Measurements from ENCODE around the gene BTF3L4.
"Not testable (repeated sequence)": the region's sequence is repeated elsewhere in the genome, so short reads cannot be mapped to it uniquely, and the experiment has no call there.

The BTF3L4 gene

DNA sequence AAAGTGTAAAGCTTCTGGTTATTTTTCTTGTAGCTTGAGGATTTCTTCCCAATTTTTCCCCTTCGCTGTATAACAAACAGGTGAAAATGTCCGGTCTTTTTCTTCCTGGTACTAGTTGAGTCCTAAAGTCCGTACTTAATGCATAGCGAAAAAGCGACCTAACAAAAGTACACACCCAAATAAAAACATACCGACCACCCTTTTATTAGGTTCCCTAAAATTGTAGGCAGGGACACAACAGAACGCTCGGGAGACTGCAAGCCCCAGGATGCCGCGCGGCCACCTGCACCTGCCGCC, 281 bp upstream of the BTF3L4 start:
- no peak for DNase-seq

DNA sequence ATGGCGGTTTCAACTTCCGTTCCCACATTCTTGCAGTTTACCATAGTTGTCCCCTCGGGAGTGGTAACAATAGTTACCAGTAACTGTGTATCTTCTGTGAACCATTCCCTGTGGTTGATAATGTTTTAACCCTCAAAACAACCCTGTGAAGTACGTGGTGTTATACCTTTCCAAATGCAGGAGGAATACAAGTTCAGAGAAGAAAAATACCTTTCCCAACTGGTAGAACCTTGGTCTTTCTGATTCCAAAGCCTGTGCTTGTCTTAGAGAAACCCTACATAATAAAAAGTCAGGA, 789 bp downstream of the BTF3L4 start:
- DNase-seq = no peak

- DNase-seq = no peak
Measured at GRCh38 chr1:52057255-52057654, 1.2 kb downstream of the BTF3L4 start.

GRCh38 chr1:52057876-52058415, 1.9 kb downstream of the BTF3L4 start:
- no peak for DNase-seq

DNA sequence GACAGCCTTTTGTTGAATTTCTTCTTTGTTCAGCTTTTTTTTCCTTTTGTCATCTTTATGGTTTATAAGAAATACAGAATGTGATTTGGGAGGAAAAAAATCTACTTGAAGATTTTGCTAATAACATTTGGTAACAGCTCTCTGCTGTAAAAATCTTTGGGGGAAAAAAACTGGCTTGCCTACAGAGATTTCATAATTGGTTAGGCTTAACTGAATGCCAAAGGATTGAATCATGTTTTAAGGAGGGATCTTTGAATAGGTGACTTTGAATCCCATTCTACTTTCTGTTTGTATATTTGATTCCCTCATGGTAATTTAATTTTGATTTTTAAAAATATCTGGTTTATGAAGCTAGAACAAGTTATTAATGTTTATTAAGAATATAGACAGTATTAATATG, 3.2 kb downstream of the BTF3L4 start:
- DNase-seq = no peak

- no peak for DNase-seq
Measured at GRCh38 chr1:52059888-52060287, 3.8 kb downstream of the BTF3L4 start.

DNA sequence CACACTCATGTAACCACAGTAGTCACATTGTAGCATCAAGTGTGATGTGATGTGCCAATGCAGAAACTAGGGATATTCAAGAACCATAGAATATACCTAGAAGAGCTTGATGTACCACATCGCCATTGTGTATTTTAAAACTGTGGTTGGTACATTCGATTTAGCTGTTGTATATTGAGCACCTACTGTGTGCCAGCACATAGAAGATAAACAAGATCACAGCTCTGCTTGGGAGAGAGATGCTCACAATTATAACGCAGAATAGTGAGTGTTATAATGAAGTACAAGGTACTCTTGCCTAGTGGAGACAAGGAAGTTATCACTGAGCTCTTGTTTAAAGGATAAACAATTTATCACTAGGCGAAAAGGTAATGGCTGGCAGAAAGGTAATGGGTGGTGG, 4.7 kb downstream of the BTF3L4 start:
- DNase-seq = no peak

GRCh38 chr1:52063192-52063591, 7.1 kb downstream of the BTF3L4 start:
- no peak for DNase-seq

- DNase-seq = no peak
Measured at GRCh38 chr1:52070704-52071103, 14.6 kb downstream of the BTF3L4 start.

DNA sequence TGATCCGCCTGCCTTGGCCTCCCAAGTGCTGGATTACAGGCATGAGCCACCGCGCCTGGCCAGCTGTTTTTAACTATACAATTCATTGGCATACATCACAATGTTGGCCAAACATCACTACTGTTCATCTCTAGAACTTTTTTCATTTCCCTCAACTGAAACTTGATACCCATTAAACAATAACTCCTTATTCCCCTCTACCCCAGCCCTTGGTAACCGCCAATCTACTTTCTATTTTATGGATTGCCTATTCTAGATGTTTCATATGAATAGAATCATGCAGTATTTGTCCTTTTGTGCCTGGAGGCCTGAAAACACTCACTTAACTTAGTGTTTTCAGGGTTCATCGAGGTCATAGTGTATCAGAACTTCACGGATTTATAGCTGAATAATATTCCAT, 16.2 kb downstream of the BTF3L4 start:
- DNase-seq = no peak

DNA sequence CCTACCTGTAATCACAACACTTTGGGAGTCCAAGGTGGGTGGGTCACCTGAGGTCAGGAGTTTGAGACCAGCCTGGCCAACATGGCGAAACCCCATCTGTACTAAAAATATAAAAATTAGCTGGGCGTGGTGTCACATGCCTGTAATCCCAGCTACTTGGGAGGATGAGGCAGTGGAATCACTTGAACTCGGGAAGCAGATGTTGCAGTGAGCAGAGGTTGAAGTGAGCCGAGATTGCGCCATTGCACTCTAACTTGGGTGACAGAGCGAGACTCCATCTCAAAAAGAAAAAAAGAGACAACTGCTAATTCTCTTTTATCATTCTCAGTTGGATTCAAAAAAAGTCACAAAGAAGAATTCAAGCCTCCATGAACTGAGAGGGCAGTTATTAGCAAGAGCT, 21.2 kb downstream of the BTF3L4 start:
- not testable (repeated sequence) for DNase-seq

DNA sequence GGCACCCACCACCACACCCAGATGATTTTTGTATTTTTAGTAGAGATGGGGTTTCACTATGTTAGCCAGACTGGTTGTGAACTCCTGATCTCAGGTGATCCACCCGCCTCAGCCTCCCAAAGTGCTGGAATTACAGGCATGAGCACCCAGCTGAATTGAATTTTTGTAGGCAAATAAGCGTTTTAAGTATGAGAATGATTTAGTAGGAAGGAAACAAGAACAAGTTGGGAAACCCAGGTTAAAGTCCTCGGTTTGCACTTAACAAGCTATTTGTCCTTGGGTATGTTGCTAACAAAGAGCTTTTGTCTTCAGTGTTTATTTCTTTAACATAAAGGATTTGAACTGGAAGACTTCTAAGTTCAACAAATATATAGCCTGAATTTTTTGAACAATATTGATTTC, 23.9 kb downstream of the BTF3L4 start:
- no peak for DNase-seq

DNA sequence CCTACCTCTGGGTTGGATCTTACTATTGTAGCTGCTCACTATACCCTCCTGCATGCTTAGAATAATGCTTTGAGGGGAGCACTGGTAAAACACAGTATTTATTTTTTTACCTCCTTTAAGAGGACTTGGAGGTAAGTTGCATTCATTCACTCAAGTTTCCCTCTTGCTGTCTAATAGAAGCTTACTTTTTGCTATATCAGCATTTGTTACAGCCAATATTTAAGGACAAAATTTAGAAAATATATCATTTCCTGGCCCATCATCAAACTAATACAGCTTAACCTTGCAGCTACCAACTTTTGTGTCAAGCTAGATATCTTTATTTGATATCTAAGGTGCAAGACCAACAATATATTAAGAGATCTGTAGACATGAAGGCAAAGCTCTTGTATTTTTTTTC, 31.8 kb downstream of the BTF3L4 start:
- DNase-seq = not testable (repeated sequence)

DNA sequence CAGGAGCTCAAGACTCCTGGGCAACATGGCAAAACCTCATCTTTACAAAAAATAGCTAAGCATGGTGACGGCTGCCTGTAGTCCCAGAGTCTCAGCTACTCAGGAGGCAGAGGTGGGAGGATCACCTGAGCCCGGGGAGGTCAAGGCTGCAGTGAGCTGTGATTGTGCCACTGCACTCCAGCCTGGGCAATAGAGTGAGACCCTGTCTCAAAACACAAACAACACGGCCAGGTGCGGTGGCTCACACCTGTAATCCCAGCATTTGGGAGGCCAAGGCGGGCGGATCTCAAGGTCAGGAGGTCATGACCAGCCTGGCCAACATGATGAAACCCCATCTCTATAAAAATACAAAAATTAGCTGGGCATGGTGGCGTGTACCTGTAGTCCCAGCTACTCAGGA, 38.2 kb downstream of the BTF3L4 start:
- not testable (repeated sequence) for DNase-seq

DNA sequence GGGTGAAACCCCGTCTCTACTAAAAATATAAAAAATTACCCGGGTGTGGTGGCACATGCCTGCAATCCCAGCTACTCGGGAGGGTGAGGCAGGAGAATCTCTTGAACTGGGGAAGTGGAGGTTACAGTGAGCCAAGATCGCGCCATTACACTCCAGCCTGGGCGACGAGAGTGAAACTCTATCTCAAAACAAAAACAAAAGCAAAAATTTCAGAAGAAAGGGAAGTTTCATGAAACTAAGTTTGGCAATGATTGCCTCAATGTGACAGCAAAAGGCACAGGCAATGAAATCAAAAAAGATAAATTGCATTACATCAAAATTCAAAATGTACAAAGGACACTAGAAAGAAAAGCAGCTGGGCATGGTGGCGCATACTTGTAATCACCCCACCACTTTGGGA, 40.1 kb downstream of the BTF3L4 start:
- no peak for DNase-seq

DNA sequence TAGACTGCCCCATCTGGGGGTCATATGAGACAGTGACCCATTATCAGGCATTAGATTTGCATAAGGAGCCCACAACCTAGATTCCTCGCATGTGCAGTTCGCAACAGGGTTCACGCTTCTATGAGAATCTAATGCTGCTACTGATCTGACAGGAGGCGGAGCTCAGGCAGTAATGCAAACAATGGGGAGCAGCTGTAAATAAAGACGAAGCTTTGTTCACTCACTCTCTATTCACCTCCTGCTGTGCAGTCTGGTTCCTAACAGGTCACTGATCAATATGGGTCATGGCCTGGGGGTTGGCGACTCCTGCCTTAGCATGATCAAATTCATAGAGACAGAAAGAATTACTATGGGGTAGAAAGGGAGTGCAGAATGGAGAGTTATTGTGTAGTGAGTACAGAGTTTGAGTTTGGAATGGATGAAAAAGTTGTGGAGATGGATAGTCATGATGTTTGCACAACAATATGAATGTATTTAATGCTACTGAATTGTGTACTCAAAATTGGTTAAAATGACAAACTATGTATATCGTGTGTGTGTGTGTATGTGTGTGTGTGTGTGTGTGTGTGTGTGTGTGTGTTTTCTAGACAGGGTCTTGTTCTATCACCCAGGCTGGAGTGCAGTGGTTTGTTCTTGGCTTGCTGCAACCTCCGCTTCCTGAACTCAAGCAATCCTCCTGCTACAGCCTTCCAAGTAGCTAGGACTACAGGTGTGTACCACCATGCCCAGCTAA, 42.2 kb downstream of the BTF3L4 start:
- DNase-seq = no peak

GRCh38 chr1:52102336-52103013, 46.4 kb downstream of the BTF3L4 start:
- no peak for DNase-seq

DNA sequence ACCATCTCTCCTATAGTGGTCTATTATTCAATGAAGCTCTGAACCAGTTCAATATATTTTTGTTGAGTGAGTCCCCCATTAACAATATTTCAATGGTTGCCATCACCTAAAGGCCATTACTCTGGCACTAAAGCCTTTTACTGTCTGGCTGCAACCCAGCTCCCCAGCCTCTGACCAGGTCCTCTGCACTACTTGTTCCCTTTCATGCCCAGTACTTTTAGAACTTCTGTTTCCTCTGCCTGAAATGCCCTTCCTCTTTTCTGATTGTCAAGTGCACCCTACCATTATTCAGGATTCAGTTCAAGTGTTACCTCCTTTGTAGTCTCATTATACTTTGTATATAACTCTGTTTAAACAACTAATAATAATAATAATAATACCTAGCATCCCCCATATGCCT, 55.4 kb downstream of the BTF3L4 start:
- no peak for DNase-seq

GRCh38 chr1:52112489-52112888, 56.4 kb downstream of the BTF3L4 start:
- no peak for DNase-seq

DNA sequence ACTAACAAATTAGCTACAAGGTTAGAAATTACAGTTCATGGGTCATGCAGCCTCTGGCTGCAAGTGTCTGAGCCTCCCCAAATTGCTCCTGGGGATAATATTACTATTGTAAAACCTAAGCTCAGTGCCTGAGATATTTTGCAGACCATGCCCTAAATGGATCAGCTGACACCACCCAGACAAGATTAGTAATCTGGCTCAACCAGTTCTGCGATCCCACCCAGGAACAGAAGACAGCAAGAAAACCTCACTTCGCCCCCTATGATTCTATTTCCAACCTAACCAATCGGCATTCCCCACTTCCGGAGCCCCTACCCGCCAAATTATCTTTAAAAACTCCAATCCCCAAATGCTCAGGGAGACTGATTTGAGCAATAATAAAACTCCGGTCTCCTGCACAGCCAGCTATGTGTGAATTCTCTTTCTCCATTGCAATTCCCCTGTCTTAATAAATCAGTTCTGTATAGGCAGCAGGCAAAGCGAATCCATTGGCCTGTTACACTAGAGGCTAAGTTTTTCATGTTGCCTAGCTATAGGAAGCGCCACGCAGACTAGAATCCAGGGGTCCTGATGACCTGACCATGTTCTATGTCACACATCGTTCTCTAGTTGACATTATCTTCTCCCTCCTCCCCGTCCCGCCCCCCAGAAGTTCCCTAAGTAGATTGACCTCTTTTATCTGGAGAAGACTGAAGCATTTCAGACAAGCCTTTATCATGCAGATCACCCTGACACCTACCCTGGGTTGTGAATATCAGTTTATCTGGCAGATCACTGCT, 63.4 kb downstream of the BTF3L4 start:
- DNase-seq = no peak

- no peak for DNase-seq
Measured at GRCh38 chr1:52122384-52122783, 66.3 kb downstream of the BTF3L4 start.

- DNase-seq = no peak
Measured at GRCh38 chr1:52123622-52124021, 67.5 kb downstream of the BTF3L4 start.

DNA sequence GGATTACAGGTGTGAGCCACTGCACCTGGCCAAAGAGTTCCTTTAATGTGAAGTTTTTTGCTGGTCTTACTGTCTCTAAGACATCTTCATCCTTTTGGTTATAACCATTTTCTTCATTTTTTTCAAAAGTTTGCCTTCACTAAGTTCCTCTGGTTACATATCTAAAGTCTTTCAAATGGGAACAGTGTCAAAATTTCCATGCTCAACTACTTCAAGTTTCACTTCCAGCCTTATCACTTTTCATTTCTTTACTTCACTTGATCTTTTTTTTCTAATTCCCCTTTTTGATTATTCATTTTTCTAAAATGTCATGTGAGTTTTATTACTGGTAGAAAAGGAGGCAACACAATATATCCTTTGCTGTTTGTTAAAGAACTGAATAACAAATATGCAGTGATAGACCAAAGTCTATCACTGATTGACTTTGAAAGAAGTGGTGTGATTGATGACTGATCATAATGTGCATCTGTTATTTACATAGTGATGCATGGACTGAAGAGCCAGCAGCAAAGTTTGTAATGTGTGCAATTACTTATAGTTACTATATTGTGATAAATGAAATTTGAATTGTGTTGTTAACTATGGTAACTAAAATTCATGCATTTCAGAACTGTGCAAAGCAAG, 69.8 kb downstream of the BTF3L4 start:
- DNase-seq = no peak

Data from CD4-positive, alpha-beta T cell treated with Interleukin-1 beta for 1 hour (primary cell).